Activated T-helper 1 cell treated with anti-CD3 and anti-CD28 coated beads, Interleukin-2, amount 50 U/mL, for 16 hours (primary cell): ENCODE results near the gene CHRND.
"Not testable (repeated sequence)": the region's sequence is repeated elsewhere in the genome, so short reads cannot be mapped to it uniquely, and the experiment has no call there.

Experiments
- DNase-seq, 2 donors: peaks; one replicate each; pipeline ENCODE4 v3.0.0-alpha.2; 2020; ENCODE audit warnings: low read depth in 1 of 2, low spot score in 1 of 2

The CHRND gene

GRCh38 chr2:232525199-232525598 lies 761 bp upstream of the CHRND start:
- DNase-seq: no peak

- no peak for DNase-seq
Measured at GRCh38 chr2:232526372-232526941, 497 bp downstream of the CHRND start.

GRCh38 chr2:232527905-232528470 lies 2.0 kb downstream of the CHRND start:
- DNase-seq: no peak

- no peak for DNase-seq
Measured at GRCh38 chr2:232528746-232529460, 2.9 kb downstream of the CHRND start.

- no peak for DNase-seq
Measured at GRCh38 chr2:232529806-232530547, 4.0 kb downstream of the CHRND start.

- DNase-seq: no peak
Measured at GRCh38 chr2:232530626-232531260, 4.8 kb downstream of the CHRND start.

- DNase-seq: no peak
Measured at GRCh38 chr2:232532419-232532818, 6.5 kb downstream of the CHRND start.

GRCh38 chr2:232532821-232533220 lies 6.9 kb downstream of the CHRND start:
- not testable (repeated sequence) for DNase-seq

DNA sequence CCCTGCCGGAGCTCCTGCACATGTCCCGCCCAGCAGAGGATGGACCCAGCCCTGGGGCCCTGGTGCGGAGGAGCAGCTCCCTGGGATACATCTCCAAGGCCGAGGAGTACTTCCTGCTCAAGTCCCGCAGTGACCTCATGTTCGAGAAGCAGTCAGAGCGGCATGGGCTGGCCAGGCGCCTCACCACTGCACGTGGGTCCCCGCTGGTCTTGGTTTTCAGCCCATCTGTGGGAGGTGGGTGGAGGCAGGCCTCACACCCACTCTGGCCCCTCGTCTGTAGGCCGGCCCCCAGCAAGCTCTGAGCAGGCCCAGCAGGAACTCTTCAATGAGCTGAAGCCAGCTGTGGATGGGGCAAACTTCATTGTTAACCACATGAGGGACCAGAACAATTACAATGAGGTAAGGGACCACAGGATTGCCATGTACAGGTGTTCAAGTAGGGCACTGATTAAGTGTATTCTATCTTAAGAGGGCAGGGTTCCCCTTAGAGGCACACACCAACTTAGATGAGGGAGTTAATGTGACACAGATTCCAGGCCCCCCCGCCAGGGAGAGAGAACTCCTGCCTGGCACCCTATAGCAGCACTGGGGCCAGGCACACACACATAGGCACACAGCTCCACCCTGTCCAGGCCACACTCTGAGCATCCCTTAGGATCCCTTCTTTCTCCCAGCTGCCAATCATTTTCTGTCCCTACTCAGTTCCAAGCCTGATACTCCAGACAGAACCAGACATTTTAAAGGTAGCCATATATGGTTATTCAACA lies 8.2 kb downstream of the CHRND start:
- no peak for DNase-seq

- no peak for DNase-seq
Measured at GRCh38 chr2:232534940-232535651, 9.1 kb downstream of the CHRND start.

GRCh38 chr2:232535761-232536530 lies 10.0 kb downstream of the CHRND start:
- no peak for DNase-seq

DNA sequence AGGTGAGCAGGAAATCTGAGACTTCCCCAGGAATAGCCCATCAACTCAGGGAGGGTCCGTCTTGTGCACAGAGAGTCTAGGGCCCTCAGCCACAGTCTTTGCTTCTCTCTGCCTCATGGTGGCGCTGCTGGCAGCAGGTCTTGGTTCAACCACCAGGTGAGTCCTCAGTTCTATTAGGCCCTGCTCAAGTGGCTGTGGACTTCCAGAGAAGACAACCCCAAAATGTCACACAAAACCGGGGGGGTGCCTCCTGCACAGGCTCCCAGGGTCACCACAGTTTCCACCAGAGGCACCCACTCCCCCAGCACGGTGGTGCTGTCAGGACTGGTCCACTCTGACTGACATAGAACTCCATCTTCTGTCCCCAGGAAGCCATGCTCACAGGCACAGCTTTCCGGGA lies 11.1 kb downstream of the CHRND start:
- no peak for DNase-seq

- no peak for DNase-seq
Measured at GRCh38 chr2:232537499-232537898, 11.5 kb downstream of the CHRND start.

DNA sequence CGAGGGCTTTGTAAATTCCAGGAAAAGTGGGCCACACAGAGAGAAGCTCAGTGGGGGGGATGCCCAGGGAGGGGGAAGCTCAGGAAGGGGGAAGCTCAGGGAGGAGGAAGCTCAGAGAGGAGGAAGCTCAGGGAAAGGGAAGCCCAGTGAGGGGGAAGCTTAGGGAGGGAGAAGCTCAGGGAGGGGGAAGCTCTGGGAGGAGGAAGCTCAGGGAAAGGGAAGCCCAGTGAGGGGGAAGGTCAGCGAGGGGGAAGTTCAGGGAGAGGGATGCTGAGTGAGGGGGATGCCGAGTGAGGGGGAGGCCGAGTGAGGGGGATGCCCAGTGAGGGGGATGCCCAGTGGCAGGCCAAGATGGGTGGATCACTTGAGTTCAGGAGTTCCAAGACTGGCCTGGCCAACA lies 12.7 kb downstream of the CHRND start:
- no peak for DNase-seq

- no peak for DNase-seq
Measured at GRCh38 chr2:232539298-232540231, 13.6 kb downstream of the CHRND start, which contains the start of gene CHRNG. Gene CHRNG (plus strand): TSS chr2:232539692. CDS start chr2:232539748, 56 bp downstream.

GRCh38 chr2:232540441-232541041 lies 14.6 kb downstream of the CHRND start:
- no peak for DNase-seq

- no peak for DNase-seq
Measured at GRCh38 chr2:232541195-232541960, 15.4 kb downstream of the CHRND start.
